Right lobe of liver (tissue), 6 donors: Measurements from ENCODE around the gene KIRREL3. TPM values are rescaled to one million over a fixed set of nuclear protein-coding genes. Genes with fewer than 3 reads are reported as not detected.

Experiments used
- ATAC-seq, 4 donors: fragments of 200-7000 bp; cut with Tn5 transposase; one replicate each; pipeline ENCODE4 v1.9.1; 2020; ENCODE audit warnings: mild to moderate bottlenecking in 4 of 4, moderate library complexity in 4 of 4
- DNase-seq, 3 donors: peaks; one replicate each; pipeline ENCODE4 v3.0.0-alpha.2; 2020
- H3K27ac ChIP-seq, 3 donors: fragments of 200-600 bp; one replicate each; pipeline ENCODE4 v1.8.0; 2022
- H3K27me3 ChIP-seq, 2 donors: fragments of 200-600 bp; one replicate each; pipeline ENCODE4 v1.8.0; 2022
- H3K36me3 ChIP-seq, 4 donors: fragments of 200-600 bp; sonication (generic) in 1 of 4; one replicate each; pipeline versions ENCODE4 v1.5.1 to v1.8.0; 2017 to 2022; ENCODE audit warnings: control low read depth in 1 of 4
- H3K4me1 ChIP-seq, 4 donors: fragments of 200-600 bp; sonication (generic) in 1 of 4; one replicate each; pipeline versions ENCODE4 v1.5.1 to v1.8.0; 2017 to 2022; ENCODE audit warnings: control low read depth in 1 of 4
- H3K4me3 ChIP-seq, 3 donors: fragments of 200-600 bp; one replicate each; pipeline ENCODE4 v1.8.0; 2022
- H3K9me3 ChIP-seq, 4 donors: fragments of 200-600 bp; sonication (generic) in 1 of 4; one replicate each; pipeline versions ENCODE4 v1.5.1 to v1.8.0; 2017 to 2022; ENCODE audit warnings: control low read depth in 1 of 4
- CTCF ChIP-seq, 4 donors: fragments of 200-600 bp in 3 of 4; fragments of 450-650 bp in 1 of 4; IDR thresholded peaks; one replicate each; pipeline versions ENCODE4 v1.5.1 to v1.8.0; 2016 to 2022; ENCODE audit warnings: antibody characterized with exemption in 4 of 4, mild to moderate bottlenecking in 2 of 4
- POLR2A ChIP-seq: fragments of 450-650 bp; IDR thresholded peaks from one replicate; pipeline ENCODE4 v1.6.1; 2017; ENCODE audit warnings: antibody characterized with exemption, mild to moderate bottlenecking
- WGBS: methylation state at CpG from one replicate; pipeline ENCODE4 v1.1.6; 2018; ENCODE audit warnings: low coverage, low lambda C conversion rate; ENCODE audit not compliant: insufficient coverage; ENCODE audit errors: missing lambda C conversion rate; 5-methylcytosine and 5-hydroxymethylcytosine counted together
- intact Hi-C, 2 donors: fragments of 100-400 bp; cut with DNase I; formaldehyde crosslinking; loops; one replicate each; pipeline versions ENCODE4 v1.11.2 to v1.14.1; 2022
- total RNA-seq, 6 experiments: library from RNA; depleted of rRNA in 2 of 6; stranded (reverse); fragments of >200 nt in 2 of 6; fragmentation: NEBNext Ultra II Directional in 3 of 6; extraction: Animal tissue kit (Norgen Biotek cat#: 25700) in 3 of 6; gene quantifications; one replicate each; pipeline versions ENCODE4 v1.1.0 to v1.2.4, GENCODE V29; 2016 to 2023
- donor health status: DM: no; HTN: yes; CAD: no.
- donor health status: DM: no; HTN: no; CAD: no.
- donor health status: DM: no; HTN: no; CAD: no.
- donor health status: DM: no; HTN: yes; CAD: no.
- donor health status: DM: no; HTN: yes; CAD: no.

Gene KIRREL3
- total RNA-seq, 6 experiments from 2014 or later: not detected

DNA sequence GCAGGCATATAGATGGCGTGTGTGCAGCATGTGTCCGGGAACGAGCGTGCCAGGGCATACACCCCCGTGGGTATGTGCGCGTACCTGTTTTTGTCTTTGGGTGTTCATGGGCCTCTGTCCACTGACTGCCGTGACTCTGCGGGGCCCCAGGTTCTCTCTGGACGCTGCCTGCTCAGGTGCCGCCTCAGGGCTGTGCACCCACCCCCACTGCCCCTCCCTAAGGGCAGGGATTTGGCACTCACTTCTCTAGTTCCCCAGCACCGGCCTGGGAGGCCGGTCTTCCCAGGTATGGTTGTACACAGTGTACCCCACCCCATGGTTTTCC is 533.6 kb downstream of the KIRREL3 start:
- Histone ChIP-seq H3K4me3 (no peak overlapping the region), H3K36me3 (no peaks in the 10 kb centered on the region), H3K4me1 (no peaks in the 10 kb centered on the region), H3K27me3 (no peaks in the 10 kb centered on the region), H3K27ac (no peak overlapping the region), H3K9me3 (no peaks in the 10 kb centered on the region)
- ATAC-seq (no peak), DNase-seq (no peak)
- intact Hi-C loops: no loop called here
- TF ChIP-seq POLR2A (no peak), CTCF (IDR thresholded peaks at IDR 0.05) (no peak)
- 60% methylated on average over 1 of the region's 13 CpGs for WGBS

GRCh38 chr11:126466236-126467045 is 534.1 kb downstream of the KIRREL3 start:
- TF ChIP-seq CTCF (IDR thresholded peaks at IDR 0.05) (no peak), POLR2A (no peak)
- H3K27me3 ChIP-seq: no peaks in the 10 kb centered on the region
- no peaks in the 10 kb centered on the region for H3K4me1 ChIP-seq
- intact Hi-C loops: no loop called here
- WGBS: 47% methylated on average over 9 of the region's 18 CpGs
- ATAC-seq (no peak), DNase-seq (no peak)
- H3K9me3 ChIP-seq: no peaks in the 10 kb centered on the region
- no peak overlapping the region for H3K27ac ChIP-seq
- no peaks in the 10 kb centered on the region for H3K36me3 ChIP-seq
- H3K4me3 ChIP-seq: no peak overlapping the region

GRCh38 chr11:126465573-126466188 is 534.9 kb downstream of the KIRREL3 start:
- intact Hi-C loops: no loop called here
- TF ChIP-seq POLR2A: no peak
- no peak for TF ChIP-seq CTCF (IDR thresholded peaks at IDR 0.05)
- no peaks in the 10 kb centered on the region for H3K9me3 ChIP-seq
- DNase-seq (no peak), ATAC-seq (no peak)
- H3K4me1 ChIP-seq: no peaks in the 10 kb centered on the region
- H3K36me3 ChIP-seq: no peaks in the 10 kb centered on the region
- H3K27ac ChIP-seq: no peak overlapping the region
- WGBS: 18% methylated on average over 14 of the region's 19 CpGs
- H3K4me3 ChIP-seq: no peak overlapping the region
- no peaks in the 10 kb centered on the region for H3K27me3 ChIP-seq

GRCh38 chr11:126464796-126465195 is 535.8 kb downstream of the KIRREL3 start:
- Histone ChIP-seq H3K9me3 (no peaks in the 10 kb centered on the region), H3K27me3 (no peaks in the 10 kb centered on the region), H3K27ac (no peak overlapping the region), H3K36me3 (no peaks in the 10 kb centered on the region), H3K4me3 (no peak overlapping the region), H3K4me1 (no peaks in the 10 kb centered on the region)
- WGBS: 63% methylated on average over 4 of the region's 5 CpGs
- ATAC-seq: peak in 3 of 4 donors; percentile 9 to 28 (median 15)
- no peak for DNase-seq
- intact Hi-C loops: no loop called here
- TF ChIP-seq CTCF (IDR thresholded peaks at IDR 0.05) (no peak), POLR2A (no peak)
